Smooth muscle cell (in vitro differentiated cells): ENCODE results near the gene BCL2. TPM values are rescaled to one million over a fixed set of nuclear protein-coding genes. Genes with fewer than 3 reads are reported as not detected.

Experiments used
- DNase-seq: peaks from one replicate; lab custom pipeline; 2025; ENCODE audit not compliant: unreplicated experiment; lab: John Stamatoyannopoulos, UW
- H2AFZ ChIP-seq: fragments of 200-600 bp; sonication (generic); 2 replicates; pipeline ENCODE4 v1.6.0; 2016; ENCODE audit warnings: antibody characterized with exemption, low read depth, mild to moderate bottlenecking
- H3F3A ChIP-seq: fragments of 200-600 bp; sonication (generic); 2 replicates; pipeline ENCODE4 v1.6.0; 2017; ENCODE audit warnings: antibody characterized with exemption, low read depth
- H3K27ac ChIP-seq: fragments of 200-600 bp; sonication (generic); 2 replicates; pipeline ENCODE4 v1.5.1; 2016; ENCODE audit warnings: low read depth, mild to moderate bottlenecking
- H3K27me3 ChIP-seq: fragments of 200-600 bp; sonication (generic); 2 replicates; pipeline ENCODE4 v1.6.1; 2016; ENCODE audit warnings: low read depth, mild to moderate bottlenecking
- H3K36me3 ChIP-seq: fragments of 200-600 bp; sonication (generic); 2 replicates; pipeline ENCODE4 v1.5.1; 2016; ENCODE audit warnings: low read depth
- H3K4me1 ChIP-seq: fragments of 200-600 bp; sonication (generic); 2 replicates; pipeline ENCODE4 v1.5.1; 2016; ENCODE audit warnings: low read depth
- H3K4me2 ChIP-seq: fragments of 200-600 bp; sonication (generic); 2 replicates; pipeline ENCODE4 v1.6.0; 2016; ENCODE audit warnings: mild to moderate bottlenecking
- H3K4me3 ChIP-seq: fragments of 200-600 bp; sonication (generic); 2 replicates; pipeline ENCODE4 v1.5.1; 2016; ENCODE audit warnings: mild to moderate bottlenecking
- H3K79me2 ChIP-seq: fragments of 200-600 bp; sonication (generic); 2 replicates; pipeline ENCODE4 v1.6.0; 2016; ENCODE audit warnings: low read depth, mild to moderate bottlenecking
- H3K9ac ChIP-seq: fragments of 200-600 bp; sonication (generic); 2 replicates; pipeline ENCODE4 v1.6.0; 2016; ENCODE audit warnings: low read depth
- H3K9me3 ChIP-seq: fragments of 200-600 bp; sonication (generic); replicated peaks from 2 replicates; pipeline ENCODE4 v1.5.1; 2016; ENCODE audit warnings: low read depth
- H4K20me1 ChIP-seq: fragments of 200-600 bp; sonication (generic); 2 replicates; pipeline ENCODE4 v1.6.0; 2016; ENCODE audit warnings: low read depth
- WGBS: methylation state at CpG from one replicate; pipeline ENCODE4 v1.1.7; 2016; ENCODE audit warnings: low lambda C conversion rate; 5-methylcytosine and 5-hydroxymethylcytosine counted together
- polyA plus RNA-seq: library from polyadenylated mRNA; unstranded; fragments of >200 nt; fragmentation: Nextera tagmentation; extraction: Ambion mirVana; gene quantifications from 2 replicates; pipeline ENCODE4 v1.2.1, GENCODE V29; 2016
- total RNA-seq: library from RNA; depleted of rRNA; stranded (reverse); fragments of >200 nt; gene quantifications from 2 replicates; pipeline ENCODE4 v1.2.3, GENCODE V29; 2014
- TF ChIP-seq, protein P1 (sequence below): fragments of 200-600 bp; sonication (generic); IDR thresholded peaks from 2 replicates; pipeline ENCODE4 v1.5.1; 2017; ENCODE audit warnings: borderline replicate concordance, mild to moderate bottlenecking, antibody characterized with exemption; ENCODE audit not compliant: insufficient read depth, poor library complexity, severe bottlenecking

Gene BCL2
- total and polyA plus RNA-seq, 2 experiments from 2014 or later, result 0.85 TPM; not detected in 1

DNA sequence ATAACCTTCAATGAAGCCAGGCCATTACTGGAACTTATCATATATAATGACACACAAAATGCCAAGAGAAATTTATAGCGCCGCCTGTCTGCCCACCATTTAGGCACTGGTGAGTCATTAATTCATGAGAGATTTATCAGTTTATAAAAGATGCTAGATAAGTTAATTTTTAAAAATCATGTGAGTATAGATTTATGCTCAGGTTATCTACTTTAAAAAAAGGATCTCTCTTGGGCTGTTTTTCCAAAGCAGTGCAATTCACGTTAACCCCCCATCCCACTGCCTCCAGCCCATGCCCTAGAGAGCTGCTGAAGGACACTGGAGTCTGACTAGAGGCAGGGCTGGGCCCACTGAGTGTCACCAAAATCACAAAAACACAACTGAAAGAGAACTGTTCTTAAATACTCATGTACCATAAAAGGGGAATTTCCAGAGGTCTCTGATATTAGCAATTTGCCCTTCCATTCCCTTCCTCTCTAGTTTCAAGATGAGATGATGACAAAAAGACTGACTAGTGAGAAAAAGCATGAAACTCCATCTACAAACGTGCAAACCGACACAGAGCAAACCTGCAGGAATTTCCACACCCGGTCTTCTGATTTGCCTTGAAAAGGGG lies 160.8 kb downstream of the BCL2 start:
- 94% methylated on average over 6 of the region's 6 CpGs for WGBS
- TF ChIP-seq, protein P1, sequence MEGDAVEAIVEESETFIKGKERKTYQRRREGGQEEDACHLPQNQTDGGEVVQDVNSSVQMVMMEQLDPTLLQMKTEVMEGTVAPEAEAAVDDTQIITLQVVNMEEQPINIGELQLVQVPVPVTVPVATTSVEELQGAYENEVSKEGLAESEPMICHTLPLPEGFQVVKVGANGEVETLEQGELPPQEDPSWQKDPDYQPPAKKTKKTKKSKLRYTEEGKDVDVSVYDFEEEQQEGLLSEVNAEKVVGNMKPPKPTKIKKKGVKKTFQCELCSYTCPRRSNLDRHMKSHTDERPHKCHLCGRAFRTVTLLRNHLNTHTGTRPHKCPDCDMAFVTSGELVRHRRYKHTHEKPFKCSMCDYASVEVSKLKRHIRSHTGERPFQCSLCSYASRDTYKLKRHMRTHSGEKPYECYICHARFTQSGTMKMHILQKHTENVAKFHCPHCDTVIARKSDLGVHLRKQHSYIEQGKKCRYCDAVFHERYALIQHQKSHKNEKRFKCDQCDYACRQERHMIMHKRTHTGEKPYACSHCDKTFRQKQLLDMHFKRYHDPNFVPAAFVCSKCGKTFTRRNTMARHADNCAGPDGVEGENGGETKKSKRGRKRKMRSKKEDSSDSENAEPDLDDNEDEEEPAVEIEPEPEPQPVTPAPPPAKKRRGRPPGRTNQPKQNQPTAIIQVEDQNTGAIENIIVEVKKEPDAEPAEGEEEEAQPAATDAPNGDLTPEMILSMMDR, result no peak
- no peak overlapping the region for H3K9ac ChIP-seq

DNA sequence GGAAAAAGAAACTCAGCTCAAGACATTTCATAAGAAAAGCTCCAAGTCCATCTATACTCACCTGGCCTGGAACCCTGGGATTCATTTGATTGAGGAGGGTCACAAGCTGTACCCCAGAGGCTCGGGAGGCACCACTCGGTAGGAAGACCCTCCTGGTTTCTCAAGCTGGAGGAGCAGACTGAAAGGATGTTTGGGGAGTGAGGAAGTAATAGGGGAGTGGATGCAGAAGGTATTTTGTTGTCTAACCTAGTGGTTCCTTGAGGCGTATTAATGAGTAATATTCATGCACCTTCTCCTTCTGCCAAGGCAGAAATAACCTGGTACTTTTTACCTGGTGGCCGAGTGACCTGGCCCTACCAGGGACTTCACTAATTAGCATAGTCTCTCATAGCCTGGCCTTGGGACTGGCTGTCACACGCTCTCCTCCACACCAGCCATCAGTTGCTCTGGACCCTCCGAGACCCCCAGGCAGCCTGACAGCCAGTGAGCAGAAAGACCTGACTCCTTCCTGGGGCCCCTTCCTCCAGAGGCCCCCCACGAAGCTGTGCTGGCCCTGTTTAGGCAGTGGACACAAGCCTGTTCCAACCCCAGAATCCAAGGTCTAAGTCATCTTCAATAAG lies 161.4 kb downstream of the BCL2 start:
- Histone ChIP-seq H3K4me3 (no peak overlapping the region), H3K4me1 (peaks cover 5% of the 10 kb centered on the region), H3K27me3 (peaks cover 20% of the 10 kb centered on the region), H3K27ac (no peak overlapping the region), H3K9me3 (no peaks in the 10 kb centered on the region), H3F3A (peaks cover 7% of the 10 kb centered on the region), H4K20me1 (no peaks in the 10 kb centered on the region), H2AFZ (no peak overlapping the region), H3K79me2 (no peaks in the 10 kb centered on the region), H3K9ac (no peak overlapping the region), H3K4me2 (no peak overlapping the region), H3K36me3 (no peaks in the 10 kb centered on the region)
- WGBS, result 77% methylated on average over 7 of the region's 7 CpGs
- TF ChIP-seq, protein P1, result no peak
- DNase-seq, result no peak

More for the DNA sequence above, 160.8 kb downstream of the BCL2 start:
- peaks cover 14% of the 10 kb centered on the region for H3K27me3 ChIP-seq
- no peak overlapping the region for H3K4me3 ChIP-seq
- H3K79me2 ChIP-seq, result no peaks in the 10 kb centered on the region
- no peak overlapping the region for H3K4me2 ChIP-seq
- H3K9me3 ChIP-seq, result no peaks in the 10 kb centered on the region
- no peak overlapping the region for H3K27ac ChIP-seq
- H4K20me1 ChIP-seq, result no peaks in the 10 kb centered on the region
- no peak for DNase-seq
- peaks cover 5% of the 10 kb centered on the region for H3K4me1 ChIP-seq
- no peak overlapping the region for H2AFZ ChIP-seq
- peaks cover 7% of the 10 kb centered on the region for H3F3A ChIP-seq
- H3K36me3 ChIP-seq, result no peaks in the 10 kb centered on the region

DNA sequence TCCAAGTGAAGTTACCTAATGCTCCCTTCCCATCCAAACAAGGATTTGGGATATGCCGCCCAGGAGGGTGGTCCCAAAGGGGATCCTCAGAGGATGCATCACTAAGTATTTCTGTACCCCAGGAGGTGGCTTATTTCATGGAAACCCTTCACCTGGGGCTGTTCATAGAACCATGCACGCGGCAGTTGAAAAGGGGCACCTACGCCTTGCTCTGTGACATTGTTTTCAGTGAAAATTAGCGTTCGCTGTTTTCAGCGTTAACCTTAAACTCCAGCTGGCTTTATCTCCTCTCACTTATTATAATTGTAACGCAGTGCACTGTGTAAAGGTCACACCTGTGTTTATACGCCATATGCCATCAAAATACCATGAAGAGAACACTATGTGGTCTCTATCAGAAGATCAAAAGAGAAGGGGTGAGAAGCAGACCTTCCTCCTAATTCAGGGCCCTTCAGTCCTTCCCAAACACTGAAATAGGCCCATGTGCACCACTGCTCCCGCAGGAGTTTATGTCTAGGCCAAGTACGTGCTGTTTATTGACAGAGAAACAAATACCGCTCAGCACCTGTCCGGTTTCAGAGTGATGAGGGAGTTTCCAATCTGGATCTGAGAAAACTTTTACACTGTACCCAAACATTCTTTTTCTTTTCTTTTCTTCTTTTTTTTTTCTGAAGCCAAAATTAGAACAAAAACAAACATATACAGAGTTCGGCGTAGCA lies 162.1 kb downstream of the BCL2 start:
- no peaks in the 10 kb centered on the region for H3K36me3 ChIP-seq
- H2AFZ ChIP-seq, result no peak overlapping the region
- no peaks in the 10 kb centered on the region for H3K9me3 ChIP-seq
- peaks cover 27% of the 10 kb centered on the region for H3K27me3 ChIP-seq
- no peaks in the 10 kb centered on the region for H3K79me2 ChIP-seq
- WGBS, result 95% methylated on average over 15 of the region's 15 CpGs
- TF ChIP-seq, protein P1, result no peak
- H3K4me2 ChIP-seq, result no peak overlapping the region
- no peak overlapping the region for H3K9ac ChIP-seq
- H3K4me3 ChIP-seq, result no peak overlapping the region
- no peaks in the 10 kb centered on the region for H4K20me1 ChIP-seq
- H3K4me1 ChIP-seq, result peaks cover 5% of the 10 kb centered on the region
- H3K27ac ChIP-seq, result no peak overlapping the region
- peaks cover 7% of the 10 kb centered on the region for H3F3A ChIP-seq
- DNase-seq, result no peak
